ENCODE measurements around the gene ASB18. TPM values are rescaled to one million over a fixed set of nuclear protein-coding genes. Genes with fewer than 3 reads are reported as not detected.

Gene ASB18
- polyA plus RNA-seq, 3 donors: not detected

GRCh38 chr2:236215761-236216333 is 48.4 kb downstream of the ASB18 start:
- WGBS, 3 donors: 81 to 90% (median 87%) methylated on average over 12 of the region's 12 CpGs
- H3K27ac ChIP-seq (ENCODE audit: low read depth, low read length): no peak overlapping the region

GRCh38 chr2:236215196-236215595 is 49.0 kb downstream of the ASB18 start:
- H3K27ac ChIP-seq (ENCODE audit: low read depth, low read length): no peak overlapping the region
- WGBS, 3 donors: 79 to 87% (median 84%) methylated on average over 6 of the region's 6 CpGs

GRCh38 chr2:236214376-236214995 is 49.7 kb downstream of the ASB18 start:
- WGBS, 3 donors: 31 to 37% (median 34%) methylated on average over 84 to 92 of the region's 92 CpGs
- no peak overlapping the region for H3K27ac ChIP-seq (ENCODE audit: low read depth, low read length)

GRCh38 chr2:236211296-236211695 is 52.9 kb downstream of the ASB18 start:
- no peak overlapping the region for H3K27ac ChIP-seq (ENCODE audit: low read depth, low read length)
- 87 to 90% (median 89%) methylated on average over 25 of the region's 25 CpGs for WGBS, 3 donors

- WGBS, 3 donors: 44 to 79% (median 76%) methylated on average over 8 of the region's 8 CpGs
- no peak overlapping the region for H3K27ac ChIP-seq (ENCODE audit: low read depth, low read length)
These were observed 53.7 kb downstream of the ASB18 start for GRCh38 chr2:236210536-236210935.

GRCh38 chr2:236209996-236210395 is 54.2 kb downstream of the ASB18 start:
- WGBS, 3 donors: 67 to 88% (median 76%) methylated on average over 5 of the region's 5 CpGs
- no peak overlapping the region for H3K27ac ChIP-seq (ENCODE audit: low read depth, low read length)

GRCh38 chr2:236209535-236209934 is 54.7 kb downstream of the ASB18 start:
- no peak overlapping the region for H3K27ac ChIP-seq (ENCODE audit: low read depth, low read length)
- 48 to 69% (median 68%) methylated on average over 6 of the region's 6 CpGs for WGBS, 3 donors

GRCh38 chr2:236208019-236208926 is 55.9 kb downstream of the ASB18 start:
- 65 to 75% (median 74%) methylated on average over 28 of the region's 28 CpGs for WGBS, 3 donors
- no peak overlapping the region for H3K27ac ChIP-seq (ENCODE audit: low read depth, low read length)

GRCh38 chr2:236207472-236207871 is 56.7 kb downstream of the ASB18 start:
- H3K27ac ChIP-seq (ENCODE audit: low read depth, low read length): no peak overlapping the region
- WGBS, 3 donors: 84 to 87% (median 86%) methylated on average over 11 of the region's 11 CpGs

GRCh38 chr2:236205867-236206645 is 58.1 kb downstream of the ASB18 start:
- no peak overlapping the region for H3K27ac ChIP-seq (ENCODE audit: low read depth, low read length)
- WGBS, 3 donors: 63 to 71% (median 70%) methylated on average over 2 of the region's 2 CpGs

- 76 to 91% (median 84%) methylated on average over 5 of the region's 5 CpGs for WGBS, 3 donors
- no peak overlapping the region for H3K27ac ChIP-seq (ENCODE audit: low read depth, low read length)
These were observed 59.3 kb downstream of the ASB18 start for GRCh38 chr2:236204953-236205352.

- no peak overlapping the region for H3K27ac ChIP-seq (ENCODE audit: low read depth, low read length)
- WGBS, 3 donors: 55 to 71% (median 67%) methylated on average over 6 to 7 of the region's 7 CpGs
These were observed 63.8 kb downstream of the ASB18 start for GRCh38 chr2:236200378-236200777.

- no peak overlapping the region for H3K27ac ChIP-seq (ENCODE audit: low read depth, low read length)
- 65 to 74% (median 72%) methylated on average over 7 of the region's 7 CpGs for WGBS, 3 donors
These were observed 67.8 kb downstream of the ASB18 start for GRCh38 chr2:236196366-236196765.

GRCh38 chr2:236195726-236196125 is 68.5 kb downstream of the ASB18 start:
- H3K27ac ChIP-seq (ENCODE audit: low read depth, low read length): no peak overlapping the region
- WGBS, 3 donors: 71 to 93% (median 86%) methylated on average over 12 of the region's 12 CpGs

- H3K27ac ChIP-seq (ENCODE audit: low read depth, low read length): no peak overlapping the region
- 79 to 92% (median 91%) methylated on average over 12 of the region's 12 CpGs for WGBS, 3 donors
These were observed 69.4 kb downstream of the ASB18 start for GRCh38 chr2:236194786-236195185.

- WGBS, 3 donors: 73 to 81% (median 79%) methylated on average over 10 of the region's 10 CpGs
- H3K27ac ChIP-seq (ENCODE audit: low read depth, low read length): no peak overlapping the region
These were observed 71.2 kb downstream of the ASB18 start for GRCh38 chr2:236193026-236193425.

GRCh38 chr2:236190674-236191073 is 73.5 kb downstream of the ASB18 start:
- 90 to 92% (median 91%) methylated on average over 2 of the region's 2 CpGs for WGBS, 3 donors
- H3K27ac ChIP-seq (ENCODE audit: low read depth, low read length): no peak overlapping the region

- 91 to 95% (median 95%) methylated on average over 4 of the region's 4 CpGs for WGBS, 3 donors
These were observed 79.5 kb downstream of the ASB18 start for GRCh38 chr2:236184701-236185100.

More at GRCh38 chr2:236184701-236185100, 79.5 kb downstream of the ASB18 start:
- no peak overlapping the region for H3K27ac ChIP-seq (ENCODE audit: low read depth, low read length)

All from adipose tissue (tissue), 3 donors.